GM23248 (cell line): ENCODE measurements around the gene CREB3L1. TPM values are rescaled to one million over a fixed set of nuclear protein-coding genes. Genes with fewer than 3 reads are reported as not detected.

Experiments used
- DNase-seq: peaks from one replicate; pipeline ENCODE4 v3.0.0-alpha.2; 2015
- H2AFZ ChIP-seq: fragments of 200-600 bp; sonication (generic); 2 replicates; pipeline ENCODE4 v1.6.1; 2016; ENCODE audit warnings: antibody characterized with exemption
- H3F3A ChIP-seq: fragments of 200-600 bp; sonication (generic); 2 replicates; pipeline ENCODE4 v1.6.1; 2016; ENCODE audit warnings: mild to moderate bottlenecking, antibody characterized with exemption, mixed run types; ENCODE audit not compliant: insufficient read depth
- H3K27ac ChIP-seq: fragments of 200-600 bp; sonication (generic); 2 replicates; pipeline ENCODE4 v1.5.1; 2016; ENCODE audit warnings: mild to moderate bottlenecking
- H3K27me3 ChIP-seq: fragments of 200-600 bp; sonication (generic); replicated peaks from 2 replicates; pipeline ENCODE4 v1.6.1; 2016; ENCODE audit warnings: mild to moderate bottlenecking; ENCODE audit not compliant: insufficient read depth
- H3K36me3 ChIP-seq: fragments of 200-600 bp; sonication (generic); 2 replicates; pipeline ENCODE4 v1.6.1; 2016; ENCODE audit warnings: low read depth, mild to moderate bottlenecking
- H3K4me1 ChIP-seq: fragments of 200-600 bp; sonication (generic); 2 replicates; pipeline ENCODE4 v1.6.1; 2016; ENCODE audit warnings: mild to moderate bottlenecking; ENCODE audit not compliant: insufficient read depth
- H3K4me2 ChIP-seq: fragments of 200-600 bp; sonication (generic); one replicate; pipeline ENCODE4 v1.6.1; 2016; ENCODE audit warnings: mild to moderate bottlenecking; ENCODE audit not compliant: unreplicated experiment
- H3K4me3 ChIP-seq: fragments of 200-600 bp; sonication (generic); 2 replicates; pipeline ENCODE4 v1.5.1; 2016; ENCODE audit warnings: mild to moderate bottlenecking
- H3K79me2 ChIP-seq: fragments of 200-600 bp; sonication (generic); 2 replicates; pipeline ENCODE4 v1.6.1; 2016; ENCODE audit warnings: mild to moderate bottlenecking; ENCODE audit not compliant: insufficient read depth
- H3K9ac ChIP-seq: fragments of 200-600 bp; sonication (generic); 2 replicates; pipeline ENCODE4 v1.6.1; 2016; ENCODE audit warnings: mild to moderate bottlenecking
- H3K9me2 ChIP-seq: fragments of 200-600 bp; sonication (generic); 2 replicates; pipeline ENCODE4 v1.6.1; 2016; ENCODE audit warnings: mixed run types, mild to moderate bottlenecking, moderate library complexity; ENCODE audit not compliant: insufficient read depth
- H3K9me3 ChIP-seq: fragments of 200-600 bp; sonication (generic); one replicate; pipeline ENCODE4 v1.6.1; 2017; ENCODE audit warnings: low read depth
- H4K20me1 ChIP-seq: fragments of 200-600 bp; sonication (generic); 2 replicates; pipeline ENCODE4 v1.6.0; 2016; ENCODE audit not compliant: insufficient read depth
- EZH2 ChIP-seq: fragments of 200-600 bp; sonication (generic); IDR thresholded peaks from 2 replicates; pipeline ENCODE4 v1.6.1; 2018; ENCODE audit warnings: antibody characterized with exemption, mild to moderate bottlenecking; ENCODE audit not compliant: insufficient read depth, poor library complexity, severe bottlenecking
- EZH2phosphoT487 ChIP-seq: fragments of 200-600 bp; sonication (generic); IDR thresholded peaks from 2 replicates; pipeline ENCODE4 v1.6.1; 2018; ENCODE audit warnings: antibody characterized with exemption, moderate library complexity, mild to moderate bottlenecking, low read depth; ENCODE audit not compliant: insufficient read depth
- WGBS, 2 experiments: methylation state at CpG; one replicate each; pipeline ENCODE4 v1.1.6; 2015 to 2017; ENCODE audit warnings: low lambda C conversion rate in 2 of 2, low coverage in 1 of 2; ENCODE audit errors: missing lambda C conversion rate in 2 of 2; 5-methylcytosine and 5-hydroxymethylcytosine counted together
- in situ Hi-C: fragments of 300-500 bp; cut with MboI; formaldehyde crosslinking; loops from 2 replicates; pipeline ENCODE4 v1.15.0; 2020
- polyA plus RNA-seq: library from polyadenylated mRNA; unstranded; fragments of >200 nt; fragmentation: Nextera tagmentation; extraction: Ambion mirVana; gene quantifications from 2 replicates; pipeline ENCODE4 v1.2.1, GENCODE V29; 2016
- total RNA-seq: library from RNA; depleted of rRNA; stranded (reverse); fragments of >200 nt; shearing (Covaris generic); gene quantifications from 2 replicates; pipeline ENCODE4 v1.2.3, GENCODE V29; 2014

The CREB3L1 gene
- total and polyA plus RNA-seq, 2 experiments from 2014 or later = 37.7 to 146 TPM

DNA sequence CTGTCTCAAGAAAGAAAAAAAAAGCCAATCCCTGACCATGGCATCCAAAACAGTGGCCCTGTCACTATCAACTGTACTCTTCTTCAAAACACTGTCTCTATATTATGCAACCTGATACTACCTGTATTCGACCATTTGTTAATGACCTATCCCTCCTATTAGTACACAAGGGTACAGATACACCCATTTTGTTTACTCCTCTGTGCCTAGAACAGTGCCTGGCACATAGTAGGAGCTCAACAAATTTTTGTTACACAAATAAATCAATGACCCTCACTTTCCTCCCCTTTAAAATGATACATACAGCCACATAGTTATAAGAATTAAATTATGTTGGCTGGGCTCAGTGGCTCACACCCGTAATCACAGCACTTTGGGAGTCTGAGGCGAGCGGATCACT, 13.4 kb upstream of the CREB3L1 start:
- Histone ChIP-seq H3K4me2 (no peak overlapping the region), H3K9me3 (no peaks in the 10 kb centered on the region), H3K4me1 (no peaks in the 10 kb centered on the region), H3K9me2 (no peaks in the 10 kb centered on the region), H3K36me3 (no peaks in the 10 kb centered on the region), H3K4me3 (no peak overlapping the region), H3K9ac (no peak overlapping the region), H3K79me2 (no peaks in the 10 kb centered on the region), H2AFZ (no peak overlapping the region), H4K20me1 (no peaks in the 10 kb centered on the region), H3F3A (no peaks in the 10 kb centered on the region), H3K27ac (no peak overlapping the region), H3K27me3 (no peaks in the 10 kb centered on the region)
- no peak for DNase-seq
- WGBS, 2 experiments = 89 to 90% methylated on average over 4 of the region's 4 CpGs
- no peak for TF ChIP-seq EZH2phosphoT487
- TF ChIP-seq EZH2 = no peak
- in situ Hi-C loops = no loop called here

DNA sequence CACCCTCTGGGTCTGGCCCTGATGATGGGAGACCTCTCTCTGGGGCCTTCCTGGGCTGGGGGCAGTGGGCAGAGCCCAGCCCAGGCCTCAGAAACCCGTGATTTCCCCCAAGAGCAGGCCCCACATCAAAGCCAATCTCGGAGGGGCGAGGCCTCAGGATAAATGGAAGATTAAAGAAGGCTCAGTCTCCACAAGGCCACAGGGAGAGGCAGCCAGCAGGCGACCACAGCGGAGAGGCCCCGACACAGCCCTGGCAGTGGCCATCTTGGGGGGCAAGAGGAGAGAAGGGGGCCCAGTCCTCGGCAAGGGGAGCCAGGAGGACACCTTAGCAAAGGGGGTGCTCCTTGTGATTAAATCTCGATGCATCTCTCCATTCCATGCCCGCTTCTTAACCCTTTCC, 12.5 kb upstream of the CREB3L1 start:
- DNase-seq = no peak
- H4K20me1 ChIP-seq = no peaks in the 10 kb centered on the region
- H3K36me3 ChIP-seq = no peaks in the 10 kb centered on the region
- H3K27ac ChIP-seq = no peak overlapping the region
- WGBS, 2 experiments = 57 to 66% methylated on average over 9 of the region's 9 CpGs
- H3K4me3 ChIP-seq = no peak overlapping the region
- no peaks in the 10 kb centered on the region for H3K9me3 ChIP-seq
- TF ChIP-seq EZH2phosphoT487 = no peak
- no peak for TF ChIP-seq EZH2
- no peak overlapping the region for H2AFZ ChIP-seq
- in situ Hi-C loops = no loop called here
- no peaks in the 10 kb centered on the region for H3F3A ChIP-seq
- no peaks in the 10 kb centered on the region for H3K4me1 ChIP-seq
- no peaks in the 10 kb centered on the region for H3K79me2 ChIP-seq
- no peaks in the 10 kb centered on the region for H3K9me2 ChIP-seq
- H3K9ac ChIP-seq = no peak overlapping the region
- no peaks in the 10 kb centered on the region for H3K27me3 ChIP-seq
- no peak overlapping the region for H3K4me2 ChIP-seq

DNA sequence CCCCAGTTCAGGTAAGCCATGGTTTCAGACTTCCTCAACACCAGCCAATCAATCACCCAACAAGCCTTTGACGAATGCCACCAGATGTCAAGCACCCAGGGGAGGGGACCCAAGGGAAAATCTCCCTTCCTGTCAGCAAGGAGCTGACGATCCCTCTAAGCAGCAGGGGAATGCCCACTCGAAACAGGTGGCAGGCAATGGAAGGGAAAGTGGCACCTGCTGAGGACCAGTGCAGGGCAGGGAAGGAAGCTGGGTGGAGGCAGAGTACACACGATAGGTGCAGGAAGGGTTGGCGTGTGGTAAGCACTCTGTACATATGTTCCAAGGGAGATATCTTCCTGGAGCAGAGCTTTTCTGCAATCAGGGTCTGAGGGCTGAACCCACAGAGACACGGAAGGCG, 11.7 kb upstream of the CREB3L1 start:
- no peak overlapping the region for H3K4me2 ChIP-seq
- in situ Hi-C loops = no loop called here
- WGBS, 2 experiments = 67 to 69% methylated on average over 7 of the region's 7 CpGs

DNA sequence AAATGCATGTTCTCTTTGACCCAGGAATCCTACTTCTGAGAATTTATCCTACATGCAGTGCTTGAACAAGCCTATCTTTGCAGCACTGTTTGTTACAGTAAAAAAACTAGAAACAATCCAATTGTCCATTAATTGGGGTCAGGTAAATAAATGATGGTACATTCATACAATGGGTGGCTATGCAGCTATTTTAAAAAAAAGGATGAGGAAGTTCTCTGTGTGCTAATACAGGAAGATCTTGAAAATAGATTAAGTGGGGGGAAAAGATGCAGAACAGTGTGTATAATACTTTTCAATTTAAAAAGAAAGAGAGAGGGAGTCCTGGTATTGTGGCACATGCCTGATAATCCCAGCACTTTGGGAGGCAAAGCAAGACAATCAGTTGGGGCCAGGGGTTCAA, 9.5 kb upstream of the CREB3L1 start:
- Histone ChIP-seq H3K4me2 (no peak overlapping the region), H3K36me3 (no peaks in the 10 kb centered on the region), H4K20me1 (no peaks in the 10 kb centered on the region), H3K27ac (no peak overlapping the region), H2AFZ (no peak overlapping the region), H3K79me2 (no peaks in the 10 kb centered on the region), H3K9me3 (no peaks in the 10 kb centered on the region), H3K27me3 (no peaks in the 10 kb centered on the region), H3K9me2 (no peaks in the 10 kb centered on the region), H3K4me3 (no peak overlapping the region), H3F3A (peaks cover 7% of the 10 kb centered on the region), H3K4me1 (peaks cover 11% of the 10 kb centered on the region), H3K9ac (no peak overlapping the region)
- DNase-seq = no peak
- TF ChIP-seq EZH2phosphoT487 (no peak), EZH2 (no peak)
- in situ Hi-C loops = no loop called here

More for the DNA sequence above, 11.7 kb upstream of the CREB3L1 start:
- Histone ChIP-seq H4K20me1 (no peaks in the 10 kb centered on the region), H3K4me3 (no peak overlapping the region), H3K27ac (no peak overlapping the region), H3K79me2 (no peaks in the 10 kb centered on the region), H3K9ac (no peak overlapping the region), H3K4me1 (no peaks in the 10 kb centered on the region), H3K9me2 (no peaks in the 10 kb centered on the region), H3F3A (no peaks in the 10 kb centered on the region), H3K36me3 (no peaks in the 10 kb centered on the region), H2AFZ (no peak overlapping the region), H3K9me3 (no peaks in the 10 kb centered on the region), H3K27me3 (no peaks in the 10 kb centered on the region)
- no peak for TF ChIP-seq EZH2
- TF ChIP-seq EZH2phosphoT487 = no peak
- DNase-seq = no peak

DNA sequence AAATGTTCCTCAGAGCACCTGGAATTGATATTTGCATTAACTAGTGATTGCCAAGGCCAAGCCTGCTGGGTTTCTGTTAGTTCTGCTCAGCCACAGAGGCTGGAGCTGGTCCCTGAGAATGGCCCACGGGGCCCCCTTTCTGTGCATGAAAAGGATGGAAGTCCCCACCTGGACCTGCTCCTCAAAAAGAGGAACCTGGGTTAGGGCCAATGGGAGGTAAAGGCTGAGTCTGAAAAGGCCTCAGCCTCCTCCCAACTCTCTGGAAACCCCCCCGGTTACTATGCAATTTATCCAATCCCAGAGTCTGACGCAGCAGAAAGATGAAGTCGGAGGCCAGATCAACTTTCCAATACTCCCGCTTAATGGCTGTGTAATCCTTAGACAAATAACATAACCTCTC, 6.8 kb upstream of the CREB3L1 start:
- H3K79me2 ChIP-seq = no peaks in the 10 kb centered on the region
- H4K20me1 ChIP-seq = no peaks in the 10 kb centered on the region
- no peaks in the 10 kb centered on the region for H3K9me2 ChIP-seq
- 81 to 87% methylated on average over 5 of the region's 5 CpGs for WGBS, 2 experiments
- no peaks in the 10 kb centered on the region for H3K36me3 ChIP-seq
- DNase-seq = no peak
- H3K4me1 ChIP-seq = peaks cover 26% of the 10 kb centered on the region
- H3K27ac ChIP-seq = no peak overlapping the region
- H3K4me2 ChIP-seq = no peak overlapping the region
- H3K4me3 ChIP-seq = no peak overlapping the region
- H2AFZ ChIP-seq = no peak overlapping the region
- TF ChIP-seq EZH2phosphoT487 (no peak), EZH2 (no peak)
- H3F3A ChIP-seq = peaks cover 23% of the 10 kb centered on the region
- H3K9me3 ChIP-seq = no peaks in the 10 kb centered on the region
- in situ Hi-C loops = no loop called here
- no peaks in the 10 kb centered on the region for H3K27me3 ChIP-seq
- H3K9ac ChIP-seq = no peak overlapping the region
